A673 (cell line): Measurements from ENCODE around the gene CRYBA2. TPM values are rescaled to one million over a fixed set of nuclear protein-coding genes. Genes with fewer than 3 reads are reported as not detected.

Experiments used
- BruUV-seq: library from RNA; stranded (reverse); fragments of 400-500 nt; replicated peaks from 2 replicates; lab custom pipeline; 2021; lab: Mats Ljungman, UMichigan
- CTCF ChIA-PET: fragments of 300-600 bp; sonication (Branson Sonifier 250); formaldehyde crosslinking; loops from one replicate; lab custom pipeline; 2022; ENCODE audit warnings: antibody characterized with exemption; lab: Charles Lee
- POLR2A ChIA-PET: fragments of 300-600 bp; sonication (Branson Sonifier 250); formaldehyde crosslinking; loops from one replicate; lab custom pipeline; 2022; ENCODE audit warnings: antibody characterized with exemption; ENCODE audit not compliant: low non-redundant PET; lab: Charles Lee
- DNase-seq: peaks from one replicate; pipeline ENCODE4 v3.0.0-alpha.2; 2015; ENCODE audit warnings: low spot score
- H3K27ac ChIP-seq: fragments of 200-600 bp; sonication (generic); 2 replicates; pipeline ENCODE4 v1.5.1; 2016; ENCODE audit warnings: mixed run types, low read depth, mild to moderate bottlenecking, mixed read lengths, antibody characterized with exemption, low read length; ENCODE audit not compliant: poor library complexity, severe bottlenecking
- H3K27me3 ChIP-seq: fragments of 200-600 bp; sonication (generic); replicated peaks from 2 replicates; pipeline ENCODE4 v1.6.1; 2017; ENCODE audit warnings: mixed run types, low read depth, mild to moderate bottlenecking, mixed read lengths, antibody characterized with exemption, low read length; ENCODE audit not compliant: insufficient read depth, poor library complexity
- H3K36me3 ChIP-seq: fragments of 200-600 bp; sonication (generic); 2 replicates; pipeline ENCODE4 v1.6.1; 2016; ENCODE audit warnings: mixed run types, mild to moderate bottlenecking, mixed read lengths, antibody characterized with exemption, low read length; ENCODE audit not compliant: insufficient read depth, poor library complexity, severe bottlenecking
- H3K4me1 ChIP-seq: fragments of 200-600 bp; sonication (generic); 2 replicates; pipeline ENCODE4 v1.6.1; 2017; ENCODE audit warnings: mixed run types, mild to moderate bottlenecking, mixed read lengths, antibody characterized with exemption, low read length; ENCODE audit not compliant: insufficient read depth, poor library complexity, severe bottlenecking
- H3K4me3 ChIP-seq: fragments of 200-600 bp; sonication (generic); 2 replicates; pipeline ENCODE4 v1.5.1; 2016; ENCODE audit warnings: low read depth, mixed run types, mild to moderate bottlenecking, mixed read lengths, low read length; ENCODE audit not compliant: poor library complexity, severe bottlenecking
- H3K9me3 ChIP-seq: fragments of 200-600 bp; sonication (generic); 2 replicates; pipeline ENCODE4 v1.6.1; 2016; ENCODE audit warnings: mixed run types, low read depth, mild to moderate bottlenecking, mixed read lengths, antibody characterized with exemption, low read length; ENCODE audit not compliant: poor library complexity, severe bottlenecking
- CTCF ChIP-seq: fragments of 300-800, 200-600 bp; sonication (generic); conservative IDR thresholded peaks from 2 replicates; pipeline ENCODE4 v1.5.1; 2017; ENCODE audit warnings: low read depth, mild to moderate bottlenecking, antibody characterized with exemption, low read length, moderate library complexity, mixed read lengths
- EZH2 ChIP-seq: fragments of 200-600 bp; sonication (generic); IDR thresholded peaks from 2 replicates; pipeline ENCODE4 v1.6.1; 2017; ENCODE audit warnings: borderline replicate concordance, low read depth, mild to moderate bottlenecking, mixed read lengths, antibody characterized with exemption, low read length; ENCODE audit not compliant: poor library complexity, severe bottlenecking
- intact Hi-C: fragments of 100-400 bp; cut with micrococcal nuclease; formaldehyde crosslinking; loops from one replicate; pipeline ENCODE4 v1.10.0; 2022; ENCODE audit not compliant: unreplicated experiment
- total RNA-seq: library from RNA; stranded (reverse); gene quantifications from 2 replicates; pipeline ENCODE4 v1.2.3, GENCODE V29; 2021

CRYBA2 gene
- total RNA-seq, 1 experiment from 2014 or later: 1.3 TPM

DNA sequence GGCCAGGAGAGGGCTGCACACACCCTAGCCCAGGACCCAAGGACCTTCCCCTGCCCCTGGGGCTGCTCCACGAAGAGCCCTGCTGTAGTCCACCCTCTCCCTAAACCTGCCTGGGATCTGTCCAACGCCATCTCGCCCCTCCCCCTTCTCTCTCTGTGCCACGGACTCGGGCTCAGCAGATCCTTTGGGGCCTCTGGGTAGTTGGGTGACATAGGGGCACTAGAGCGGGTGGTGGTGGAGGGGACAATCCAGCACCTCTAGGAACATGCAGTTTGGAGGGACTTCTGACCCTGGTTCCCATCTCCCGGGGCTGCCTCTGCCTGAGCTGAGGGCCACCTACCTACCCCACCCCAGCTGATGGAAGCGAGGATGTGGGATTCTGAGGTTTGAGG lies 7.3 kb upstream of the CRYBA2 start:
- Histone ChIP-seq H3K36me3 (no peaks in the 10 kb centered on the region), H3K4me3 (no peak overlapping the region), H3K27me3 (peaks cover 48% of the 10 kb centered on the region), H3K27ac (no peak overlapping the region), H3K9me3 (no peaks in the 10 kb centered on the region), H3K4me1 (peaks cover 15% of the 10 kb centered on the region)
- CTCF ChIA-PET: no interaction called here
- TF ChIP-seq EZH2 (no peak), CTCF (no peak)
- POLR2A ChIA-PET: no interaction called here
- DNase-seq: no peak
- no TSS peak for BruUV-seq
- intact Hi-C loops: no loop called here

DNA sequence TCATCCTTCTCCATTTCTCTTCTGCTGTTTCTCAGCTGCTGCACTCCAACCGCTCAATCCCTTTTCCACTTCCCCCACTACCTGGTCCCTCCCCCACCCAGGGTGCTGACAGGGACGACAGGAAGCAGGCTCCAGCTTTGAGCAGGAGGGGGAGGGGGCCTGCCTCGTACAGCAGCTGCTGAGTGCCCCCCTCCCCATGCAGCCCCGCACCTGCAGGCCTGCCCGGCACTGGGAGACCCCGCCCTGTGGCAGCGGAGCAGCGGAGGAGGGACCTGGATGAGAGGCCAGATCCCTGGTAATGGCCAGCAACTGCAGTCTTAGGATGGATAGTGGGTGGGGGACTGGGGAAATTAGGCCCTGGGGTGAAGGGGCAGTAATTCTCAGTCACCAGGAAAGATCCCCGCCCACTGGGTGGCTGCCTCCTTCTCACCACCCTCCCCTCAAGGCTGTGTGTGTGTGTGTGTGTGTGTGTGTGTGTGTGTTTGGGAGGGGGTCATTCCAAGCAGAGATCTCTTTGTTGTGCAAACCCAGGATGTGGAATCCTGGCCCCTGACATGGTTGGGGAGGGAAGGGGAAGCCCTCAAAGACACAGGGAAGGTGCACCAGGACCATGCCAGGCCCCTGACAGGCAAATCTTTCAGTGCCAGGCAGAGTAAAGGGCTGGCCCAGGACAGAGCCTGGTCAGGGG lies 6.8 kb upstream of the CRYBA2 start:
- H3K4me1 ChIP-seq: peaks cover 15% of the 10 kb centered on the region
- no peaks in the 10 kb centered on the region for H3K9me3 ChIP-seq
- CTCF ChIA-PET: no interaction called here
- no TSS peak for BruUV-seq
- POLR2A ChIA-PET: no interaction called here
- no peak overlapping the region for H3K4me3 ChIP-seq
- H3K27ac ChIP-seq: no peak overlapping the region
- no peak for DNase-seq
- intact Hi-C loops: no loop called here
- peaks cover 53% of the 10 kb centered on the region for H3K27me3 ChIP-seq
- TF ChIP-seq CTCF: no peak
- no peak for TF ChIP-seq EZH2
- no peaks in the 10 kb centered on the region for H3K36me3 ChIP-seq

GRCh38 chr2:218999021-218999880 lies 6.0 kb upstream of the CRYBA2 start:
- CTCF ChIA-PET: no interaction called here
- no peak for DNase-seq
- POLR2A ChIA-PET: no interaction called here
- Histone ChIP-seq H3K9me3 (no peaks in the 10 kb centered on the region), H3K4me1 (peaks cover 15% of the 10 kb centered on the region), H3K27ac (no peak overlapping the region), H3K36me3 (no peaks in the 10 kb centered on the region), H3K4me3 (no peak overlapping the region), H3K27me3 (peaks cover 59% of the 10 kb centered on the region)
- TF ChIP-seq EZH2: no peak
- no TSS peak for BruUV-seq
- intact Hi-C loops: no loop called here
